ENCODE measurements around the gene MAPK13. TPM values are rescaled to one million over a fixed set of nuclear protein-coding genes. Genes with fewer than 3 reads are reported as not detected.

The MAPK13 gene
- total RNA-seq, 3 donors from 2014 or later, result 2.6 to 45.2 (median 30.2) TPM

GRCh38 chr6:36113703-36114102 lies 16.6 kb upstream of the MAPK13 start:
- intact Hi-C loops (cut with DNase I; ENCODE audit: low total_unique reads), result no loop called here
- no peaks in the 10 kb centered on the region for H3K27me3 ChIP-seq
- no peak overlapping the region for H3K4me3 ChIP-seq
- H3K36me3 ChIP-seq, result no peaks in the 10 kb centered on the region
- H3K9me3 ChIP-seq, result no peaks in the 10 kb centered on the region
- H3K27ac ChIP-seq, result no peak overlapping the region
- no peak for DNase-seq (ENCODE audit: low spot score in 2 of 2)
- no peak for TF ChIP-seq POLR2A (IDR thresholded peaks at IDR 0.05)
- no peak for TF ChIP-seq POLR2AphosphoS5 (IDR thresholded peaks at IDR 0.05)
- TF ChIP-seq CTCF (IDR thresholded peaks at IDR 0.05), result no peak
- no peaks in the 10 kb centered on the region for H3K4me1 ChIP-seq

GRCh38 chr6:36114798-36115408 lies 15.4 kb upstream of the MAPK13 start:
- no peak overlapping the region for H3K27ac ChIP-seq
- intact Hi-C loops (cut with DNase I; ENCODE audit: low total_unique reads), result no loop called here
- no peaks in the 10 kb centered on the region for H3K36me3 ChIP-seq
- H3K4me1 ChIP-seq, result no peaks in the 10 kb centered on the region
- TF ChIP-seq POLR2AphosphoS5 (IDR thresholded peaks at IDR 0.05) (no peak), POLR2A (IDR thresholded peaks at IDR 0.05) (no peak), CTCF (IDR thresholded peaks at IDR 0.05) (no peak)
- H3K27me3 ChIP-seq, result no peaks in the 10 kb centered on the region
- no peak overlapping the region for H3K4me3 ChIP-seq
- no peaks in the 10 kb centered on the region for H3K9me3 ChIP-seq
- no peak for DNase-seq (ENCODE audit: low spot score in 2 of 2)

- Histone ChIP-seq H3K9me3 (no peaks in the 10 kb centered on the region), H3K36me3 (no peaks in the 10 kb centered on the region), H3K4me3 (no peak overlapping the region), H3K4me1 (no peaks in the 10 kb centered on the region), H3K27me3 (no peaks in the 10 kb centered on the region), H3K27ac (no peak overlapping the region)
- intact Hi-C loops (cut with DNase I; ENCODE audit: low total_unique reads), result no loop called here
- TF ChIP-seq CTCF (IDR thresholded peaks at IDR 0.05), result no peak
- TF ChIP-seq POLR2AphosphoS5 (IDR thresholded peaks at IDR 0.05), result no peak
- no peak for DNase-seq (ENCODE audit: low spot score in 2 of 2)
These were observed 14.9 kb upstream of the MAPK13 start for GRCh38 chr6:36115412-36115811.

GRCh38 chr6:36116066-36116864 lies 14.0 kb upstream of the MAPK13 start:
- H3K9me3 ChIP-seq, result no peaks in the 10 kb centered on the region
- H3K27me3 ChIP-seq, result no peaks in the 10 kb centered on the region
- no peak for DNase-seq (ENCODE audit: low spot score in 2 of 2)
- H3K4me3 ChIP-seq, result no peak overlapping the region
- no peak for TF ChIP-seq POLR2AphosphoS5 (IDR thresholded peaks at IDR 0.05)
- no peak for TF ChIP-seq CTCF (IDR thresholded peaks at IDR 0.05)
- no peak for TF ChIP-seq POLR2A (IDR thresholded peaks at IDR 0.05)
- intact Hi-C loops (cut with DNase I; ENCODE audit: low total_unique reads), result no loop called here
- H3K36me3 ChIP-seq, result no peaks in the 10 kb centered on the region
- H3K4me1 ChIP-seq, result peaks cover 0 to 4% of the 10 kb centered on the region in 2 donors
- H3K27ac ChIP-seq, result no peak overlapping the region

- H3K4me1 ChIP-seq, result peaks cover 0 to 6% of the 10 kb centered on the region in 2 donors
- no peak overlapping the region for H3K27ac ChIP-seq
- TF ChIP-seq POLR2AphosphoS5 (IDR thresholded peaks at IDR 0.05) (no peak), POLR2A (IDR thresholded peaks at IDR 0.05) (no peak), CTCF (IDR thresholded peaks at IDR 0.05) (no peak)
- no peaks in the 10 kb centered on the region for H3K27me3 ChIP-seq
- DNase-seq (ENCODE audit: low spot score in 2 of 2), result no peak
- intact Hi-C loops (cut with DNase I; ENCODE audit: low total_unique reads), result no loop called here
- no peaks in the 10 kb centered on the region for H3K36me3 ChIP-seq
- H3K4me3 ChIP-seq, result no peak overlapping the region
- H3K9me3 ChIP-seq, result no peaks in the 10 kb centered on the region
These were observed 13.4 kb upstream of the MAPK13 start for GRCh38 chr6:36116943-36117342.

Measured in breast epithelium (tissue), 4 donors.